22Rv1 (cell line): Measurements from ENCODE around the gene ADGRA1.

Experiments
- H3K27ac ChIP-seq: fragments of 450-650 bp; 2 replicates; pipeline ENCODE4 v1.5.1; 2017
- CTCF ChIP-seq: fragments of 450-650 bp; IDR thresholded peaks from 2 replicates; pipeline ENCODE4 v1.5.1; 2017; ENCODE audit warnings: mild to moderate bottlenecking
- ZFX ChIP-seq: fragments of 450-650 bp; IDR thresholded peaks from 2 replicates; pipeline ENCODE4 v1.6.1; 2017; ENCODE audit warnings: antibody characterized with exemption, borderline replicate concordance

Gene ADGRA1

GRCh38 chr10:133121479-133121878, 33.8 kb downstream of the ADGRA1 start:
- TF ChIP-seq ZFX (no peak), CTCF (no peak)
- no peak overlapping the region for H3K27ac ChIP-seq

GRCh38 chr10:133122171-133122935, 34.6 kb downstream of the ADGRA1 start:
- no peak for TF ChIP-seq ZFX
- no peak for TF ChIP-seq CTCF

GRCh38 chr10:133123050-133123745, 35.5 kb downstream of the ADGRA1 start:
- no peak overlapping the region for H3K27ac ChIP-seq
- TF ChIP-seq CTCF (no peak), ZFX (no peak)

More at GRCh38 chr10:133122171-133122935, 34.6 kb downstream of the ADGRA1 start:
- no peak overlapping the region for H3K27ac ChIP-seq

GRCh38 chr10:133123746-133124356, 36.1 kb downstream of the ADGRA1 start:
- no peak for TF ChIP-seq ZFX
- TF ChIP-seq CTCF: no peak

GRCh38 chr10:133124357-133125211, 36.9 kb downstream of the ADGRA1 start:
- H3K27ac ChIP-seq: no peak overlapping the region
- TF ChIP-seq ZFX (no peak), CTCF (peak; percentile 89)

More at GRCh38 chr10:133123746-133124356, 36.1 kb downstream of the ADGRA1 start:
- no peak overlapping the region for H3K27ac ChIP-seq

GRCh38 chr10:133125901-133126300, 38.2 kb downstream of the ADGRA1 start:
- H3K27ac ChIP-seq: no peak overlapping the region
- no peak for TF ChIP-seq CTCF
